ENCODE results near the gene MCF2L.

Gene MCF2L

GRCh38 chr13:113082198-113083021 lies 113.4 kb downstream of the MCF2L start:
- FAIRE-seq (no peak), DNase-seq (ENCODE audit: insufficient read length) (no peak)
- TF ChIP-seq POLR2A (IDR thresholded peaks at IDR 0.05; ENCODE audit: low read depth, low read length) (no peak), POLR2AphosphoS5 (IDR thresholded peaks at IDR 0.05; ENCODE audit: low read depth, low read length) (no peak), TAF1 (IDR thresholded peaks at IDR 0.05; ENCODE audit: borderline replicate concordance, low read depth, low read length) (no peak)

- no peak for FAIRE-seq
- TF ChIP-seq TAF1 (IDR thresholded peaks at IDR 0.05; ENCODE audit: borderline replicate concordance, low read depth, low read length) (no peak), POLR2A (IDR thresholded peaks at IDR 0.05; ENCODE audit: low read depth, low read length) (no peak), POLR2AphosphoS5 (IDR thresholded peaks at IDR 0.05; ENCODE audit: low read depth, low read length) (no peak)
- DNase-seq (ENCODE audit: insufficient read length): no peak
Observed at GRCh38 chr13:113083022-113083373, 114.0 kb downstream of the MCF2L start.

GRCh38 chr13:113083402-113084061 lies 114.5 kb downstream of the MCF2L start:
- FAIRE-seq: no peak

GRCh38 chr13:113084094-113084942 lies 115.3 kb downstream of the MCF2L start:
- FAIRE-seq (no peak), DNase-seq (ENCODE audit: insufficient read length) (no peak)
- TF ChIP-seq POLR2AphosphoS5 (IDR thresholded peaks at IDR 0.05; ENCODE audit: low read depth, low read length) (no peak), POLR2A (IDR thresholded peaks at IDR 0.05; ENCODE audit: low read depth, low read length) (no peak), TAF1 (IDR thresholded peaks at IDR 0.05; ENCODE audit: borderline replicate concordance, low read depth, low read length) (no peak)

More at GRCh38 chr13:113083402-113084061, 114.5 kb downstream of the MCF2L start:
- no peak for TF ChIP-seq POLR2A (IDR thresholded peaks at IDR 0.05; ENCODE audit: low read depth, low read length)
- no peak for TF ChIP-seq TAF1 (IDR thresholded peaks at IDR 0.05; ENCODE audit: borderline replicate concordance, low read depth, low read length)
- no peak for TF ChIP-seq POLR2AphosphoS5 (IDR thresholded peaks at IDR 0.05; ENCODE audit: low read depth, low read length)
- no peak for DNase-seq (ENCODE audit: insufficient read length)

GRCh38 chr13:113084943-113085540 lies 116.0 kb downstream of the MCF2L start:
- FAIRE-seq (no peak), DNase-seq (ENCODE audit: insufficient read length) (no peak)
- TF ChIP-seq POLR2AphosphoS5 (IDR thresholded peaks at IDR 0.05; ENCODE audit: low read depth, low read length): no peak
- no peak for TF ChIP-seq POLR2A (IDR thresholded peaks at IDR 0.05; ENCODE audit: low read depth, low read length)
- no peak for TF ChIP-seq TAF1 (IDR thresholded peaks at IDR 0.05; ENCODE audit: borderline replicate concordance, low read depth, low read length)

- FAIRE-seq (no peak), DNase-seq (ENCODE audit: insufficient read length) (no peak)
- TF ChIP-seq POLR2AphosphoS5 (IDR thresholded peaks at IDR 0.05; ENCODE audit: low read depth, low read length) (no peak), POLR2A (IDR thresholded peaks at IDR 0.05; ENCODE audit: low read depth, low read length) (no peak), TAF1 (IDR thresholded peaks at IDR 0.05; ENCODE audit: borderline replicate concordance, low read depth, low read length) (no peak)
Observed at GRCh38 chr13:113086031-113086750, 117.2 kb downstream of the MCF2L start.

- DNase-seq (ENCODE audit: insufficient read length): no peak
- FAIRE-seq: no peak
- TF ChIP-seq TAF1 (IDR thresholded peaks at IDR 0.05; ENCODE audit: borderline replicate concordance, low read depth, low read length) (no peak), POLR2A (IDR thresholded peaks at IDR 0.05; ENCODE audit: low read depth, low read length) (no peak), POLR2AphosphoS5 (IDR thresholded peaks at IDR 0.05; ENCODE audit: low read depth, low read length) (no peak)
Observed at GRCh38 chr13:113086991-113087922, 118.2 kb downstream of the MCF2L start.

- no peak for FAIRE-seq
- DNase-seq (ENCODE audit: insufficient read length): no peak
- TF ChIP-seq POLR2A (IDR thresholded peaks at IDR 0.05; ENCODE audit: low read depth, low read length) (no peak), POLR2AphosphoS5 (IDR thresholded peaks at IDR 0.05; ENCODE audit: low read depth, low read length) (no peak)
Observed at GRCh38 chr13:113087923-113088690, 119.1 kb downstream of the MCF2L start.

GRCh38 chr13:113088691-113089020 lies 119.6 kb downstream of the MCF2L start:
- no peak for DNase-seq (ENCODE audit: insufficient read length)
- FAIRE-seq: no peak
- TF ChIP-seq TAF1 (IDR thresholded peaks at IDR 0.05; ENCODE audit: borderline replicate concordance, low read depth, low read length) (no peak), POLR2A (IDR thresholded peaks at IDR 0.05; ENCODE audit: low read depth, low read length) (no peak), POLR2AphosphoS5 (IDR thresholded peaks at IDR 0.05; ENCODE audit: low read depth, low read length) (no peak)
